NCI-H146 treated with DMSO at 0.1 percent for 48 hours (cell line): Measurements from ENCODE around the gene CCDC38.

Experiments
- DNase-seq: peaks from one replicate; lab custom pipeline; 2025; ENCODE audit not compliant: unreplicated experiment; lab: John Stamatoyannopoulos, UW

The CCDC38 gene

GRCh38 chr12:95962222-95962621 is 19.8 kb upstream of the CCDC38 start:
- DNase-seq = peak; percentile 20

GRCh38 chr12:95960241-95960640 is 17.8 kb upstream of the CCDC38 start:
- DNase-seq = no peak

DNA sequence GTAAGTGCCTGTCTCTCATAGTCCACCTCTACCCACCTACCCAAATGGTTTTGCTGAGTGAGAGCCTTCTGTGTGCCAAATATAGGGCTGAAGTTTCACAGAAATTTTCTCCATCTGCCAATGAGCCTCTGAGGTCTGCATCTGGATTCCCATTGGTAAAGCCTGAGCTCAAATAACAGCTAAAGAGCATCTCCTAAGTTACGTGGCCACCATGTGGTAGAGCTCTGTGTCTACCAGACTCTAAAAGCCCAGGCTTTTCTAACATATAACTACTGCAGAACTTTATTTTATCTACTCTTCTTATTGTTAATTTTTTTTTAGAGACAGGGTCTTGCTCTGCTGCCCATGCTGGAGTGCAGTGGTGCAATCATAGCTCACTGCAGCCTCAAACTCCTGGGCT is 16.7 kb upstream of the CCDC38 start:
- DNase-seq = peak; percentile 17

DNA sequence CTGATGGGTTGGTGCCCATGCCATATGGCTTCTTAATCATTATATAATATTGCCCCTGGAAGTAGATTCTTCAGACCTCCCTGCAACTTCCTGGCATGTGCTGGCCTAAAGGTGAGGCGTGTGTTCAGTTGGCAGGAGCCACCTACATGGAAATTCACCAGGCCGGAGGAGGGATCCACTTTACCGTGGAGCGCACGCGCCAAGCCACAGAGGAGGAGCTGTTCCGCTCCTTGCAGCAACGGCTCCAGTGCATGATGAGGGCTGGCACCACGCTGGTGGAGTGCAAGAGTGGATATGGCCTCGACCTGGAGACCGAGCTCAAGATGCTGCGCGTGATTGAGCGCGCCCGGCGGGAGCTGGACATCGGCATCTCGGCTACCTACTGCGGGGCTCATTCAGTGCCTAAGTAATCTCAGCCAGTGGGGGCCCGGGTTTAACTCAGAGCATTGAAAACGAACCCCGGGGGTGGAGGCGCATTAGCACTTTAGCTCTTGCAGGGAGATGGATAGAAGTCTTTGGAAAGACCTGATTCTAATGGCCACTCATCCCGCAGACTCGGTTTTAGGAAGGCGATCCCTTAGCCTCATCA is 14.2 kb upstream of the CCDC38 start:
- DNase-seq = no peak

GRCh38 chr12:95955549-95956159 is 13.2 kb upstream of the CCDC38 start:
- no peak for DNase-seq

- DNase-seq = no peak
These were observed 10.6 kb upstream of the CCDC38 start for GRCh38 chr12:95953000-95953399.

- DNase-seq = peak; percentile 23
These were observed 9.1 kb upstream of the CCDC38 start for GRCh38 chr12:95951515-95951914.

- peak; percentile 59 for DNase-seq
These were observed 7.2 kb upstream of the CCDC38 start for GRCh38 chr12:95949477-95950206.

- no peak for DNase-seq
These were observed 1.8 kb upstream of the CCDC38 start for GRCh38 chr12:95944108-95944704.

GRCh38 chr12:95943330-95943842 is 972 bp upstream of the CCDC38 start, which contains the start of gene AMDHD1:
Gene AMDHD1 (plus strand): TSS chr12:95943331. CDS start chr12:95943399, 68 bp downstream.
- DNase-seq = peak; percentile 18

GRCh38 chr12:95942101-95942523 is 302 bp downstream of the CCDC38 start:
- peak; percentile 36 for DNase-seq

- DNase-seq = no peak
These were observed 1.9 kb downstream of the CCDC38 start for GRCh38 chr12:95940514-95940913.

DNA sequence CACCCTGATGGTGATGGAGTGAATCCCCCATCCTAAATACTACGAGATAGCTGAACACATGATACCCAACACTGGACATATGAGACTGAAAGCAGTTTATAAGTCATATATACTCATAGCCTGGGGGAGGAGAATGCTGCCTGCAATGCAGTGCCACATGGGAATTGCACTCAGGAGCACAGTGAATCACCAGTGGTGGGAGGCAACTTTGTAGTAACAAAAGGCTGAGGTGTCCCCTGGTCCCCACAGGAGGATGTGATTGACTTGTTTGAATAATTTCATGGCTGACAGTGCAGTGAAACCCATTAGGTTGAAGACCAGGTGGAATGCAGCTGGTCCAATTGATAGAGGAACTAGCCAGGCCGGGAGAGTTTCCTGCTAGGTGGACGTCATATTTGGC is 20.2 kb downstream of the CCDC38 start:
- DNase-seq = no peak

DNA sequence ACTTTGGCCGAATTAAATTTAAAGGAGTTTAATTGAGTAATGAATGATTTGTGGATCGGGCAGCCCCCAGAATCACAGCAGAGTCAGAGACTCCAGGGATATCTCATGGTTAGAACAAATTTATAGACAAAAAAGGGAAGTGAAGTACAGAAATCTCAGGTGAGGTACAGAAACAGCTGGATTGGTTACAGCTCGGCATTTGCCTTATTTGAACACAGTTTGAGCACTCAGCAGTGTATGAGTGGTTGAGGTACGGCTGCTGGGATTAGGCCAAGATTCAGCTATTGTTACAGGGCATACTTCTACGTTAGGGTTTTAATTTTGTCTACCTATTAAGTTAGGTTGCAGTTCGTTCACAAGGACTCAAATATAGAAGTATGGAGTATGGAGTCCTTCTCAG is 23.3 kb downstream of the CCDC38 start:
- no peak for DNase-seq

DNA sequence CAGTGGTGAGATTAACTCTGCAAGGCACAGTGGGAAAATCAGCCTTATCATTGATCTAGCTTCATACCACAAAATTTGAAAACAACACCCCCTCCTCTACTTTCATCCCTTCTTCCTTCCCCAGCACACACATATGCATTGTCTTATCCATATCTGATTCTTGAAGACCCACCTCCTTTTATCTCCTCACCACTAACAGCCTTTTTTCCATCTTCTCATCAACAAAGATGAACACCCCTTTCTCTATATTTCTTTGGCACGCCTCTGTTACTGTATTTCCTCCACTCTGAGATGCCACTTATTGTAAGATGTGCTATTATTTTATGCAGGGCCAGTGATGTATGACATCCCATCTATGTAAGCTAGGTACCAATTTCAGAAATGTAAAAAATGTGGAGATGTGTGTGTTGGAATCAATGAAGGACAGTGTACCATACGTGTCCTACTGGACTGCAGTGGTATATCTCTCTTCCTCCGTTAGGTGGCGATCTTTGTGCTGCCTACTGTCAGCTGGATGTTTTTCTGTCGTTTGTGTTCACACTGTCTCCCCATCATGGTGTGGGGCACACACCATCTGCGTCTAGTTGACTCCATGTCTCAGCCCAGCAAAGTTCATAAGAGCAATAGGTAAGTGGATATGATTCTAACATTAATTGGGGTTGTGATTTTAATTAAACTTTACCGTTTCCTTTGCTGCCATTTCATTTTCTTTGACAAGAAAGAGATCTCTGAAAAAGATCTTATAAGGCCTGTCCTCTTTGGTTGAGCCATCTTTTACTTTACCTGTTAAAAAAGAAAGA is 24.0 kb downstream of the CCDC38 start:
- DNase-seq = peak; percentile 15

- no peak for DNase-seq
These were observed 32.5 kb downstream of the CCDC38 start for GRCh38 chr12:95909871-95910270.

GRCh38 chr12:95908573-95908972 is 33.8 kb downstream of the CCDC38 start:
- no peak for DNase-seq

DNA sequence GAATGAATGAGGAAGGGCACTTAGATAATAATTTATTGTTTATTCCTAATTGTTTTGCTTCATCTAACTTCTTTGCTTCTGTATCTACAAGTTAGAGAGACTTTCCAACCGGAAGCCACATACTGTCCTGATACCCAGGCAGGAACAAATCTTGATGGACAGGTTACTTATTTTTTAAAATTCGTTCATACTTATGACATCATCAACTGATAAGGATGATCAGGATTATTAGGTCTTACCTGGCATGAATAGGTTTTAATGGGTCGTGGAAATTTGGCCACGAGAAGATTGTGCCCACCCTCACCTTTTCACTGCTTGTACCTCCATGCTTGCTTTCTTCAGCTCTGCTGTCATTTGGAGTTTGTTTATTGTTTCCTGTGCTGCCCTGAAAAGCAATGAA is 44.3 kb downstream of the CCDC38 start:
- no peak for DNase-seq

- no peak for DNase-seq
These were observed 45.6 kb downstream of the CCDC38 start for GRCh38 chr12:95896846-95897245.

GRCh38 chr12:95890958-95891357 is 51.5 kb downstream of the CCDC38 start:
- DNase-seq = no peak

DNA sequence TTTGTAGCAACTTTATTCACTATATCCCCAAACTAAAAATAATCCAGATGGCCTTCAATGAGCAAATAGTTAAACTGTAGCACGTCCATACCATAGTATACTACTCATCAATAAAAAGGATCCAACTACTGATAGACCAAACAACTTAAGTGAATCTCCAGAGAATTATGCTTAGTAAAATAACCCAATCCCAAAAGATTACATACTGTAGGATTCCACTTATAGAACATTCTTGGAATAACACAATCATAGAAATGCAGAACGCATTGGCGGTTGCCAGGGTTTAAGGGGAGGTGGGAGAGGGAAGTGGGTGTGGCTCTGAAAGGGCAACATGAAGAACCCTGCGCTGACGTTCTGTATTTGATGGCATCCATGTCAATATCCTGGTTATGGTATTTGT is 55.1 kb downstream of the CCDC38 start:
- no peak for DNase-seq
